H1 (cell line): ENCODE data around the gene ANKFN1. TPM values are rescaled to one million over a fixed set of nuclear protein-coding genes. Genes with fewer than 3 reads are reported as not detected.

Experiments used
- CTCF ChIA-PET: fragments of 300-600 bp; sonication (Branson Sonifier 250); formaldehyde crosslinking; loops from one replicate; lab custom pipeline; 2021; ENCODE audit not compliant: partially characterized antibody; lab: Charles Lee
- POLR2A ChIA-PET: fragments of 300-600 bp; sonication (Branson Sonifier 250); formaldehyde crosslinking; loops from one replicate; lab custom pipeline; 2021; ENCODE audit warnings: inconsistent platforms; ENCODE audit not compliant: partially characterized antibody; lab: Charles Lee
- DNase-seq, 2 experiments: peaks; one replicate each; pipeline versions ENCODE4 v3.0.0 to v3.0.0-alpha.2; 2010 to 2022; ENCODE audit warnings: low spot score in 2 of 2, low read depth in 1 of 2, mixed read lengths in 1 of 2
- FAIRE-seq: peaks from 2 replicates; lab custom pipeline; 2011; peaks lifted over from hg19 to GRCh38; lab: Jason Lieb, UNC
- H2AFZ ChIP-seq: 2 replicates; pipeline ENCODE4 v1.8.1; 2012; ENCODE audit warnings: low read length, inconsistent platforms
- H2AK5ac ChIP-seq: 2 replicates; pipeline ENCODE4 v1.6.1; 2013; ENCODE audit warnings: low read depth, low read length
- H2BK120ac ChIP-seq: replicated peaks from 2 replicates; pipeline ENCODE3; 2013; ENCODE audit warnings: low read depth, low read length, inconsistent platforms
- H2BK12ac ChIP-seq: 2 replicates; pipeline ENCODE4 v1.6.1; 2013; ENCODE audit warnings: low read depth, low read length
- H2BK15ac ChIP-seq: 2 replicates; pipeline ENCODE4 v1.6.1; 2013; ENCODE audit warnings: low read length
- H2BK20ac ChIP-seq: 2 replicates; pipeline ENCODE4 v1.6.1; 2013; ENCODE audit warnings: low read length
- H2BK5ac ChIP-seq: 2 replicates; pipeline ENCODE4 v1.6.1; 2013; ENCODE audit warnings: low read depth, low read length
- H3K14ac ChIP-seq: 2 replicates; pipeline ENCODE4 v1.6.1; 2013; ENCODE audit warnings: inconsistent platforms; ENCODE audit not compliant: insufficient read length
- H3K18ac ChIP-seq: 2 replicates; pipeline ENCODE4 v1.6.1; 2013; ENCODE audit warnings: low read length; ENCODE audit errors: extremely low read depth
- H3K23ac ChIP-seq: 2 replicates; pipeline ENCODE4 v1.6.1; 2013; ENCODE audit warnings: inconsistent platforms; ENCODE audit not compliant: insufficient read length
- H3K23me2 ChIP-seq: 2 replicates; pipeline ENCODE4 v1.6.1; 2013; ENCODE audit warnings: low read depth, low read length
- H3K27ac ChIP-seq: 2 replicates; pipeline ENCODE4 v1.6.1; 2011; ENCODE audit warnings: low read depth, low read length, inconsistent platforms
- H3K27me3 ChIP-seq, 4 experiments: replicated peaks in 1 of 4; 1 replicate in 1 of 4; 2 replicates in 3 of 4; pipeline versions ENCODE4 v1.6.1 to v1.8.1; 2011 to 2013; ENCODE audit warnings: low read length in 3 of 4, mild to moderate bottlenecking in 3 of 4, inconsistent platforms in 2 of 4, mixed read lengths in 2 of 4, moderate library complexity in 1 of 4; ENCODE audit not compliant: control insufficient read depth in 3 of 4, insufficient read depth in 3 of 4; ENCODE audit errors: extremely low read depth in 1 of 4
- H3K36me3 ChIP-seq, 4 experiments: 2 replicates each; pipeline versions ENCODE4 v1.6.1 to v1.8.1; 2011 to 2013; ENCODE audit warnings: mild to moderate bottlenecking in 4 of 4, low read length in 3 of 4, moderate library complexity in 2 of 4, control low read depth in 1 of 4, inconsistent platforms in 1 of 4; ENCODE audit not compliant: insufficient read depth in 4 of 4, control insufficient read depth in 2 of 4
- H3K4ac ChIP-seq: replicated peaks from 2 replicates; pipeline ENCODE3; 2013; ENCODE audit warnings: low read length, low read depth, mixed read lengths, inconsistent platforms; ENCODE audit not compliant: insufficient read length
- H3K4me1 ChIP-seq, 4 experiments: replicated peaks in 1 of 4; 1 replicate in 1 of 4; 2 replicates in 3 of 4; pipeline versions ENCODE4 v1.6.1 to v1.8.1; 2011 to 2013; ENCODE audit warnings: low read length in 3 of 4, inconsistent platforms in 2 of 4, mixed read lengths in 1 of 4; ENCODE audit not compliant: insufficient read depth in 4 of 4, control insufficient read depth in 3 of 4
- H3K4me2 ChIP-seq, 2 experiments: 2 replicates each; pipeline versions ENCODE4 v1.6.1 to v1.8.1; 2011 to 2013; ENCODE audit warnings: low read depth in 2 of 2, low read length in 2 of 2, control low read depth in 1 of 2, inconsistent platforms in 1 of 2, mild to moderate bottlenecking in 1 of 2; ENCODE audit not compliant: insufficient read depth in 1 of 2
- H3K4me3 ChIP-seq, 4 experiments: fragments of 200-600, 300-600 bp in 1 of 4; sonication (generic), shearing (Covaris generic), sonication (Bioruptor Twin) in 1 of 4; 2 replicates each; pipeline versions ENCODE4 v1.5.1 to v1.8.1; 2011 to 2016; ENCODE audit warnings: low read length in 4 of 4, low read depth in 3 of 4, control low read depth in 2 of 4, inconsistent platforms in 2 of 4, mild to moderate bottlenecking in 2 of 4, mixed read lengths in 1 of 4, moderate library complexity in 1 of 4; ENCODE audit not compliant: insufficient read depth in 2 of 4; ENCODE audit errors: extremely low read depth in 1 of 4
- H3K56ac ChIP-seq: replicated peaks from 2 replicates; pipeline ENCODE3; 2013; ENCODE audit warnings: low read depth, mild to moderate bottlenecking, mixed read lengths, low read length, inconsistent platforms; ENCODE audit not compliant: insufficient read length
- H3K79me1 ChIP-seq: 2 replicates; pipeline ENCODE4 v1.6.1; 2013; ENCODE audit warnings: low read depth, low read length, control low read depth
- H3K79me2 ChIP-seq, 2 experiments: 2 replicates each; pipeline versions ENCODE4 v1.6.1 to v1.8.1; 2012 to 2013; ENCODE audit warnings: low read length in 2 of 2, mild to moderate bottlenecking in 2 of 2, inconsistent platforms in 1 of 2; ENCODE audit not compliant: insufficient read depth in 2 of 2, control insufficient read depth in 1 of 2
- H3K9ac ChIP-seq, 4 experiments: replicated peaks in 1 of 4; 1 replicate in 1 of 4; 2 replicates in 3 of 4; pipeline versions ENCODE4 v1.6.1 to v1.8.1; 2011 to 2013; ENCODE audit warnings: low read depth in 3 of 4, low read length in 3 of 4, control low read depth in 2 of 4, mild to moderate bottlenecking in 2 of 4, moderate library complexity in 2 of 4, inconsistent platforms in 1 of 4; ENCODE audit errors: extremely low read depth in 1 of 4
- H3K9me3 ChIP-seq, 2 experiments: 2 replicates each; pipeline versions ENCODE4 v1.6.1 to v1.8.1; 2012 to 2013; ENCODE audit warnings: mild to moderate bottlenecking in 2 of 2, moderate library complexity in 2 of 2, control low read depth in 1 of 2, inconsistent platforms in 1 of 2, low read depth in 1 of 2, low read length in 1 of 2, mixed read lengths in 1 of 2; ENCODE audit not compliant: insufficient read depth in 2 of 2
- H4K20me1 ChIP-seq, 2 experiments: replicated peaks in 1 of 2; 2 replicates each; pipeline versions ENCODE3 to v1.8.1; 2011 to 2013; ENCODE audit warnings: inconsistent platforms in 2 of 2, low read length in 2 of 2, mild to moderate bottlenecking in 1 of 2; ENCODE audit not compliant: insufficient read depth in 2 of 2, control insufficient read depth in 1 of 2
- H4K5ac ChIP-seq: 2 replicates; pipeline ENCODE4 v1.6.1; 2013; ENCODE audit warnings: low read length, low read depth, mixed read lengths, inconsistent platforms; ENCODE audit not compliant: insufficient read length
- H4K8ac ChIP-seq: 2 replicates; pipeline ENCODE4 v1.8.0; 2013; ENCODE audit warnings: mild to moderate bottlenecking, moderate library complexity, low read length, inconsistent platforms; ENCODE audit not compliant: insufficient read depth; ENCODE audit errors: extremely low read depth
- H4K91ac ChIP-seq: replicated peaks from 2 replicates; pipeline ENCODE3; 2013; ENCODE audit warnings: low read length, mixed read lengths, inconsistent platforms; ENCODE audit not compliant: insufficient read length
- BACH1 ChIP-seq: IDR thresholded peaks from 2 replicates; pipeline ENCODE4 v1.6.1; 2012; ENCODE audit warnings: low read length, improper control_type of control experiment
- BRCA1 ChIP-seq: IDR thresholded peaks from 2 replicates; pipeline ENCODE4 v1.6.1; 2012; ENCODE audit warnings: low read depth, low read length, improper control_type of control experiment
- CTBP2 ChIP-seq: IDR thresholded peaks from 2 replicates; pipeline ENCODE4 v1.7.0; 2011; ENCODE audit warnings: borderline replicate concordance, mild to moderate bottlenecking, moderate library complexity, mixed read lengths, low read length; ENCODE audit not compliant: insufficient read depth, insufficient read length
- EGR1 ChIP-seq: IDR thresholded peaks from 2 replicates; pipeline ENCODE4 v1.6.1; 2011; ENCODE audit warnings: low read depth, low read length, borderline replicate concordance
- EP300 ChIP-seq, 2 experiments: IDR thresholded peaks; 1 replicate in 1 of 2; 2 replicates in 1 of 2; pipeline ENCODE4 v1.6.1; 2011 to 2012; ENCODE audit warnings: low read depth in 2 of 2, low read length in 2 of 2, mild to moderate bottlenecking in 2 of 2, borderline replicate concordance in 1 of 2, inconsistent platforms in 1 of 2, moderate library complexity in 1 of 2
- HDAC6 ChIP-seq: IDR thresholded peaks from one replicate; pipeline ENCODE4 v1.7.1; 2012; ENCODE audit warnings: low read depth, mild to moderate bottlenecking, inconsistent platforms, low read length, moderate library complexity
- KDM4A ChIP-seq: IDR thresholded peaks from one replicate; pipeline ENCODE4 v1.7.1; 2012; ENCODE audit warnings: low read depth, mild to moderate bottlenecking, moderate library complexity, low read length, inconsistent platforms; ENCODE audit not compliant: severe bottlenecking
- RFX5 ChIP-seq: IDR thresholded peaks from 2 replicates; pipeline ENCODE4 v1.6.1; 2011; ENCODE audit warnings: low read depth, low read length, improper control_type of control experiment, borderline replicate concordance
- RXRA ChIP-seq: IDR thresholded peaks from 2 replicates; pipeline ENCODE4 v1.6.1; 2011; ENCODE audit warnings: low read depth, mild to moderate bottlenecking, low read length, moderate library complexity; ENCODE audit not compliant: insufficient read depth
- SIRT6 ChIP-seq: IDR thresholded peaks from one replicate; pipeline ENCODE4 v1.7.1; 2012; ENCODE audit warnings: low read length, inconsistent platforms
- SP1 ChIP-seq: IDR thresholded peaks from 2 replicates; pipeline ENCODE4 v1.6.1; 2011; ENCODE audit warnings: low read depth, low read length
- SRF ChIP-seq: IDR thresholded peaks from 2 replicates; pipeline ENCODE4 v1.6.1; 2011; ENCODE audit warnings: mild to moderate bottlenecking, low read depth, low read length, moderate library complexity
- SUZ12 ChIP-seq: fragments of 200-600 bp; sonication (generic); IDR thresholded peaks from 2 replicates; pipeline ENCODE4 v1.6.1; 2012; ENCODE audit warnings: mild to moderate bottlenecking, inconsistent platforms, low read length, moderate library complexity, mixed read lengths
- YY1 ChIP-seq: IDR thresholded peaks from 2 replicates; pipeline ENCODE4 v1.6.1; 2011; ENCODE audit warnings: low read depth, mild to moderate bottlenecking, low read length
- WGBS, 2 experiments: shearing (Covaris generic) in 1 of 2; methylation state at CpG; one replicate each; pipeline versions ENCODE4 v1.1.6 to v1.1.7; 2013 to 2015; ENCODE audit warnings: low lambda C conversion rate in 2 of 2, mixed read lengths in 2 of 2, inconsistent platforms in 1 of 2, low coverage in 1 of 2, missing lambda C conversion rate in 1 of 2; ENCODE audit not compliant: insufficient replicate concordance in 2 of 2, insufficient coverage in 1 of 2, insufficient read length in 1 of 2; ENCODE audit errors: extremely low coverage in 1 of 2, missing lambda C conversion rate in 1 of 2; 5-methylcytosine and 5-hydroxymethylcytosine counted together
- polyA plus RNA-seq, 7 experiments: library from polyadenylated mRNA; depleted of rRNA in 3 of 7; stranded (reverse) in 5 of 7; unstranded in 2 of 7; fragments of >200 nt in 5 of 7; fragments of 200-250 nt in 2 of 7; gene quantifications; 1 replicate in 5 of 7; 2 replicates in 1 of 7; 4 replicates in 1 of 7; pipeline versions ENCODE4 v1.2.1 to v1.2.3, GENCODE V29; 2011 to 2013; ENCODE audit warnings: missing spikeins in 2 of 7, mixed read lengths in 2 of 7
- total RNA-seq: library from RNA; stranded (reverse); fragmentation: NEBNext Ultra II Directional; extraction: Animal tissue kit (Norgen Biotek cat#: 25700); gene quantifications from 2 replicates; pipeline ENCODE4 v1.2.1, GENCODE V29; 2021

Gene ANKFN1
- total and polyA plus RNA-seq, 2 of the 8 experiments (the other 6 are each of a cell fraction or from before 2014, with no cell fraction given), result not detected

DNA sequence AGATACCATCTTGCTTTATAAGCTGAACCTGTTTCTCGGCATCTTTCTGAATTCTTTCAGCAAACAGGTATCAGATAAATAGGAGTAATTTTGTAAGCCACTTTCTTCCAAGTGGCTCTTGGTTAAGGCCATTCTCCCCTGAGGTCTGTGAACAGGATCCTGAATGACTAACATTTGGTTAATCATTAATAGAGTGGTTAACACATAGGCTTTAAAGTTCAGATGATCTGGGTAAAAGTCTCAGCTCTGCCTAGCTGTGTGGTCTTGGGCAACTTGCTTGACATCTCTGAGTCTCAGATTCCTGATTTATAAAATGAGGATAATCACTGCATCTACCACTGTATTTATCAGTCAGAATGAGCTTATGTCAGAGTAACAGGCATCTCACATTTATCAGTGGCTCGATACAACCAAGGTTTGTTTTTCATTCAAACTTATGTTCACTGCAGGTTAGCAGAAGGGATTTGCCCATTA, 44.4 kb upstream of the ANKFN1 start:
- no peak overlapping the region for H2BK15ac ChIP-seq
- H2BK20ac ChIP-seq, result no peak overlapping the region
- CTCF ChIA-PET, result interaction anchor here (0.7 to 5.7 kb wide), 6 partner anchors 10 to 388 kb away, joined by 3 to 23 read pairs (median 4); no protein-coding TSS in a partner anchor
- H2AK5ac ChIP-seq, result no peak overlapping the region
- H4K5ac ChIP-seq, result no peak overlapping the region
- WGBS, 2 experiments, result 88% methylated on average over 2 of the region's 2 CpGs; no CpG with 5 or more reads in 1 of the 2 experiments
- POLR2A ChIA-PET, result no interaction called here
- FAIRE-seq (no peak), DNase-seq (no peak)
- H2AFZ ChIP-seq, result no peak overlapping the region
- no peak overlapping the region for H4K91ac ChIP-seq
- no peak overlapping the region for H3K4ac ChIP-seq
- no peaks in the 10 kb centered on the region for H3K36me3 ChIP-seq
- no peaks in the 10 kb centered on the region for H3K79me1 ChIP-seq
- no peak overlapping the region for H2BK5ac ChIP-seq
- no peak overlapping the region for H2BK120ac ChIP-seq
- H3K4me1 ChIP-seq, result no peaks in the 10 kb centered on the region
- H3K4me2 ChIP-seq, result no peak overlapping the region
- H3K4me3 ChIP-seq, result no peak overlapping the region
- H4K8ac ChIP-seq, result no peak overlapping the region
- H2BK12ac ChIP-seq, result no peak overlapping the region
- no peak overlapping the region for H3K9ac ChIP-seq
- no peaks in the 10 kb centered on the region for H3K9me3 ChIP-seq
- no peaks in the 10 kb centered on the region for H3K23me2 ChIP-seq
- H3K56ac ChIP-seq, result no peak overlapping the region
- H3K23ac ChIP-seq, result no peak overlapping the region
- no peak overlapping the region for H3K14ac ChIP-seq
- no peak overlapping the region for H3K27ac ChIP-seq
- H3K27me3 ChIP-seq, result no peaks in the 10 kb centered on the region
- no peaks in the 10 kb centered on the region for H4K20me1 ChIP-seq
- no peaks in the 10 kb centered on the region for H3K79me2 ChIP-seq
- no peak overlapping the region for H3K18ac ChIP-seq
- TF ChIP-seq BRCA1, result no peak
- TF ChIP-seq RXRA, result no peak
- no peak for TF ChIP-seq BACH1
- no peak for TF ChIP-seq HDAC6
- no peak for TF ChIP-seq KDM4A
- TF ChIP-seq CTBP2, result no peak
- no peak for TF ChIP-seq YY1
- TF ChIP-seq SP1, result no peak
- no peak for TF ChIP-seq SIRT6
- no peak for TF ChIP-seq RFX5
- TF ChIP-seq EP300 (IDR thresholded peaks at IDR 0.05; ENCODE audit: borderline replicate concordance in 1 of 2, low read depth in 2 of 2, low read length in 2 of 2), result no peak
- TF ChIP-seq SUZ12, result no peak
- no peak for TF ChIP-seq EGR1
- no peak for TF ChIP-seq SRF
